HG03159 (cell line): Measurements from ENCODE around the gene MUCL3.
"Not testable (repeated sequence)": the region's sequence is repeated elsewhere in the genome, so short reads cannot be mapped to it uniquely, and the experiment has no call there.

Experiments used
- ATAC-seq: cut with Tn5 transposase; IDR thresholded peaks from one replicate; pipeline ENCODE4 v1.9.1; 2021; ENCODE audit warnings: mild to moderate bottlenecking, moderate library complexity; ENCODE audit not compliant: unreplicated experiment

MUCL3 gene

DNA sequence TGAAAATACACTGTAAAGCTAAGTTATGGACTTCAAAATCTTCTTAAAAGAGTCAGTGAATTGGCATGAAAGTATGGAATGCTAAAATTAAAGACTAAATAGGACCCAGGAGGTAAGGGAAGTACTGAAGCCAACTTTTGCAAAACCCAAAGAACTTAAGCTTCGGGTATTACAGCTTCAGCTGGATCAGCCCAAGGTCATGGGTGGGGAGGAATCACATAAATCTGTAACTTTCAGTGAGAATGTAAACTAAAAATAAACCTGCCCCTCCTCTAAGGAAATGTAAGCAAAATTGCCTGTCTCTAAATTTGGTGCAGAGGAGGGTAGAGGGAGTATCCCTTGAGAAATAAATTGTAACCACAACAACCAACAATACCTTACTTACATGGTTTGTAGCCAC is 38.4 kb downstream of the MUCL3 start:
- ATAC-seq: no peak

DNA sequence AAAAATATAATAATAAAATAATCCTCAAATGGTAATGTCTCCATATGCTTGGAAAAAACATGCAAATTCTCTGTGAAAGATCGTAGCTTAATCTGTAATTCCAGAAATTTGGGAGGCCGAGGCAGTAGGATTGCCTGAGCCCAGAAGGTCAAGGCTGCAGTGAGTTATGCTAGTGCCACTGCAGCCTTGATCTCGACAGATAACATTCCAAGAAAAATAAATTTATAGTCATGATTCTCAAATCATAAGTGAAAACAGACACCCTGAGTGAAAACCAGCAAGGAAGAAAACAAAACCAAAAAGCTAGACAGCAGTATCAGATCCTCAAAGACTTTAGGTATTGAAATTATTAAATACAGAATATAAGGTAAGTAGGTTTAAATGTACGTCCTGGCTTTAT is 38.9 kb downstream of the MUCL3 start:
- ATAC-seq: no peak

DNA sequence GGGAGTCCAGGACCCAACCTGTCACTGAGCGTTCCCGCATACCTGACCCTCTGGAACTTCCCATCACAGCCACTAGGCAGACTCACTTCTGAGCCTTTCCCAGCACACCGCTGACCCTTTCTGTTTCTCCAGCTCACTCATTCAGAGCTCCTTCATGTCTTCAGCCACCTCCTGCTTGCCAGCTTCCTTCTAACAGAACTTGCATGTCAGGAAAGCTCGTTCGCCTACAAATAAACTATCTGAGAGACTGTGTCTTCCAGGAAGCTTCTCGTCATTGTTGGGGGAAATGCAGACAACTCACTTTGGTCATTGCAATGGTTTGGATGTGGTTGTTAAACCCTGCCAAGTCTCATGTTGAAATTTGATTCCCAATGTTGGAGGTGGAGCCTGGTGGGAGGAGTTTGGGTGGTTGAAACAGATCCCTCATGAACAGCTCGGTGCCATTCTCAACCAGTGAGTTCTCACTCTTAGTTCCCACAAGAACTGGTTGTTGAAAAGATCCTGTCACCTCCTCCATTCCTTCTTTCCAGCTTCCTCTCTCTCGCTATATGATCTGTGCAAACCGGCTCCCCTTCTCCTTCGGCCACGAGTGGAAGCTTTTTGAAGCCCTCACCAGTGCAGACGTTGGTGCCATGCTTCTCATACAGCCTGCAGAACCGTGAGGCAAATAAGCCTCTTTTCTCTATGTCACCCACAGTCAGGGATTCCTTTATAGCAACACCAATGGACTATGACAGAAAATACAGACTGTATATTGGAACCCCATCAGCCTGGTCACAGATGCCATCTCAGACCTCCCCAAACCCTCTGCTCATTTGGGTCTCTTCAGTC is 41.4 kb downstream of the MUCL3 start:
- no peak for ATAC-seq

DNA sequence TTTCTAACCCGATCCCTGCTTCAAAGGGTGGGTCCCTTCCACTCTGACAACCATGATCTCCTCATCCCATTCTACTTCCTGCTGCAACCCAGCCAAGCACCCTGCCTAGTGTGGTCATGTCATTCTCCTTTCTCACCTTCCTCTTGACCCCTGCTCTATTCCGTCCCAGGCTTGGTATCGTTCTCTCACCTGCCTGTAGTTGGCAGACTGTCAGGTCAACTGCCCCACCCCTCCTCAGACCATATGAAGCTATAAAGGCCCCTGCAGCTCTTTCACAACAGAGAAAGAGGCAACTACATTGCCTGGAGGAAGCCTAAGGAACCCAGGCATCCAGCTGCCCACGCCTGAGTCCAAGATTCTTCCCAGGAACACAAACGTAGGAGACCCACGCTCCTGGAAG is 42.7 kb downstream of the MUCL3 start, which contains the start of gene MUC21:
TSS of gene MUC21 (plus strand) at position 280 of the 400 bp plus-strand sequence. CDS start 241 bp downstream, outside the sequence.
- no peak for ATAC-seq

DNA sequence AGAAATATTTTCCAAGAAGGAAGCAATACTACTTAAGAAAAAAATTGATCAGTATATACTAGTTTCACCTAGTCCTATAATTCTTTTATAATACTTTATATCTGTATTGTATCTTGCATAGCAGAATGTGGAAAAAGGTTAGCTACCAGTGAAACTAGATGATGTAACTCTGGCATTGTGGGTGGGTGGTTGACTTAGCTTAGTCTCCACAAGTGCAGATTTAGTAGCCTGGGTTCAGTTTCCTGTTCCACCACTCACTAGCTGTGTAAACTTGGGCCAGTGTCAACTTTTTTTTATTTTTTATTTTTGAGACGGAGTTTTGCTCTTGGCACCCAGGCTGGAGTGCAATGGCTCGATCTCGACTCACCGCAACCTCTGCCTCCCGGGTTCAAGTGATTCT is 44.7 kb downstream of the MUCL3 start:
- no peak for ATAC-seq

DNA sequence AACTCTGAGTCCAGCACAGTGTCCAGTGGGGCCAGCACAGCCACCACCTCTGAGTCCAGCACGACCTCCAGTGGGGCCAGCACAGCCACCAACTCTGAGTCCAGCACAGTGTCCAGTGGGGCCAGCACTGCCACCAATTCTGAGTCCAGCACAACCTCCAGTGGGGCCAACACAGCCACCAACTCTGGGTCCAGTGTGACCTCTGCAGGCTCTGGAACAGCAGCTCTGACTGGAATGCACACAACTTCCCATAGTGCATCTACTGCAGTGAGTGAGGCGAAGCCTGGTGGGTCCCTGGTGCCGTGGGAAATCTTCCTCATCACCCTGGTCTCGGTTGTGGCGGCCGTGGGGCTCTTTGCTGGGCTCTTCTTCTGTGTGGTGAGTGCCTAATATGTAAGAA is 46.5 kb downstream of the MUCL3 start:
- ATAC-seq: no peak

DNA sequence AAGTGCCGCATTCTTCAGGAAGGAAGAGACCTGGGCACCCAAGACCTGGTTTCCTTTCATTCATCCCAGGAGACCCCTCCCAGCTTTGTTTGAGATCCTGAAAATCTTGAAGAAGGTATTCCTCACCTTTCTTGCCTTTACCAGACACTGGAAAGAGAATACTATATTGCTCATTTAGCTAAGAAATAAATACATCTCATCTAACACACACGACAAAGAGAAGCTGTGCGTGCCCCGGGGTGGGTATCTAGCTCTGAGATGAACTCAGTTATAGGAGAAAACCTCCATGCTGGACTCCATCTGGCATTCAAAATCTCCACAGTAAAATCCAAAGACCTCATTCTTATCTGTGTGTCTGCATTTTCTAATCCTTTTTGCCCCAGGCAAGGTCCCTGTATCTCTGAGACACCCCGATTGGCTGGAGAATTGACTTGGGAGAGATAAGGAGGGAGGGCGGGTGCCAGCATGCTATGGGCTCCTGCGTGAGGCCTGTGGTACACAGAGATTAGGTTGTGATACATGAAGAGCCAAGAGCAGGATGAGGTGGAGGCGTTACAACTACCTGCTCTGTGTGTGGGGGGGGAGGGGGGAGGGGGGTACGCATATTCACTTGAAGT is 47.5 kb downstream of the MUCL3 start:
- ATAC-seq: no peak

DNA sequence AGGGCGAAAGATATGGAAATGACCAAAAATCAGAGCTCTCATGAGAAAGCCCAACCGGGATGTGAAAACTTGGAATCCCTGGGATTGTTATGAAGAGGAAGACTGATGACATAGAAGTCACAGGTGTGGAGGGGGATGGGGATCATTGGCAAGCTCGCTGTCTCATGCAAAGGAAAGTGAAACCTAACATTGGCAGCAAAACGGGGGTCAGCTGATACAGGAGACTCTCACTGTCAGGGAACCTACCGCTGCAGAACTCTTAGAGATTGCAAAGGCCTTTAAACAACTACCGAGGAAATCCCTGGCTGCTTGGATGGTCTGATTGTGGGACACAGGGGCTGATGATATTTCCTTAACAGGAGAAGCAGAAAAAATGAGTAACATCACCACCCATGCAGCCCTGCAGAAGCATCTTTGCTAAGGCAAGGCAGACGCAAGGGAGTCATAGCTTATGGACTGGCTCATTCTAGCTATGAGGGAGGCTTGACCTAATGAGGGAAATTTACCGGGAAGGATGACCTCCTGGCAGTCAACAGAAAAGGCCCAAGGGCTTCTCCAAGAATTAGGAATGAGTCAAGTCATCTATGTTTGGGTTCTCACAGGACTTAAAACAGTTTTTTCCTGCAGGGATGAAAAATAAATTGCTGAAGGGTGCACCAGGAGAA is 49.8 kb downstream of the MUCL3 start:
- no peak for ATAC-seq

DNA sequence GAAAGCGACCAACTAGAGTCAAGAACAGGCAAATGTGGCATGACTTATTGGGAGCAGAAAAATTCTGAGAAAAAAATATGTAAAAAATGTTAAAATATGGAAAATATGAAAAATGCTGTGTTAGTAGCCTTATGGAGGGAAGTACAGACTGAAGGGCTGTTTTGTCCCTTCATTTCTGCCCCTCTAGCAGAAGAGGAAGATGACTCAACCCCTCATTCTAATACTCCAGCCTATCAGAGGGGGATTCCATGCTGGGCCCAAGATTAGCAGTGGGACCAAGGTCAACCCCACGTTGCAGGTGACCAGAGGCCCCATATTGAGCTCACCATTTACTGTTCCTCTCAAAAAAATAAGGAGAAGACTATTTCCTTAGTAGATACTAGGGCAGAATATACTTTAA is 51.1 kb downstream of the MUCL3 start:
- no peak for ATAC-seq

DNA sequence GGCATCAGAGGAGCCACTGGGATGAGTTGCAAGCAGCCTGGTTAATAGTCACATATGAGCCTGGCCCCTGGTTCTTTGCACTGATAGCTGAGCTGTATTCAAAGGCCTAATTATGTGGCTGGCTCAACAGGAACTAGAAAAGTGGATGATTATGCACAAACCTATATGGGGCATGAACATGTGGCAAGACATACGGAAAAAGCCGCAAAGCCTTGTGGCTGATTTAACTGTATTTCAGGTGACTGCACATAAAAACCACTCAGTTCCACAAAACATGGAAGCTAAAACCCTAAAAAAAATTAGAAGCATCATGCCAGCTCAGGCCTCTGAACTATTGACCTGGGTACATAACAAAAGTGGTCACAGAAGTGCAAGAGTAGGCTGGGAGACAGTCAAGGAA is 56.5 kb downstream of the MUCL3 start:
- no peak for ATAC-seq

DNA sequence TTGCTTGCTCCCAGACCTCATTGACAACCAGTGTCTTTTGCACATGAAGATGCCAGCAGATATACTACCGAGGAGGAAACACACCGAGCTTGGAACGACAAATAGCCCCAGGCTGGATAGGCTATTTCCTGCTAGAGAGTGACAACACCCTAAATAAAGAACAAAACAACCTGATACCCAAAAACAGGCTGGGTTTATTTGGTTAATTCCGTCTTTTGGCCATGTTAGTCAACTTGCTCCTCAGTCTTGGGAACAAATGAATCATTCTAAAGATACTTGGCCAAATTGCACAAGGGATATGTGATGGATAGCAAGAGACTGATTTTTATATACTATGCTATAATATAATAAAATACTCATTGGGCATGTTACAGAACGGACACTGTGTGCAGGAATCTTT is 58.0 kb downstream of the MUCL3 start:
- ATAC-seq: no peak

DNA sequence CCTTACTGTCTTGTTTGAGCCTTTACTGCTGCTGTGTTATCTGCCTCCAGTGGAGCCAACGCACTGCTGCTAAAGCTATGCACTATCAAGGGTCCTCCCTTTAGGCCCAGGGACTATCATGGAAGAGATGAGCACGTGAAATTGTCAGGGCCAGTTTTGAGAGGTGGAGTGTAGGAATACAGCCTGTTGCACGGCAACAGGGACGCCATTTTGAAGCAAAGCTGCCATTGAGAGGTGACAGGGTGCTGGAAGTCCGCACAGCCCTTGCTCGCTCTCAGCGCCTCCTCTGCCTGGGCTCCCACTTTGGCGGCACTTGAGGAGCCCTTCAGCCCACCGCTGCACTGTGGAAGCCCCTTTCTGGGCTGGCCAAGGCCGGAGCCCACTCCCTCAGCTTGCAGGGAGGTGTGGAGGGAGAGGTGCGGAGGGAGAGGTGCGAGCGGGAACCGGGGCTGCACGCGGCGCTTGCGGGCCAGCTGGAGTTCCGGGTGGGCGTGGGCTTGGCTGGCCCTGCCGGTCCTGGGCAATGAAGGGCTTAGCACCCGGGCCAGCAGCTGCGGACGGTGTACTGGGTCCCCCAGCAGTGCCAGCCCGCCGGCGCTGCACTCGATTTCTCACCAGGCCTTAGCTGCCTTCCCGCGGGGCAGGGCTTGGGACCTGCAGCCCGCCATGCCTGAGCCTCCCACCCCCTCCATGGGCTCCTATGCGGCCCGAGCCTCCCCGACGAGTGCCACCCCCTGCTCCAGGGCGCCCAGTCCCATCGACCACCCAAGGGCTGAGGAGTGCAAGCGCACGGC is 59.5 kb downstream of the MUCL3 start:
- ATAC-seq: not testable (repeated sequence)

DNA sequence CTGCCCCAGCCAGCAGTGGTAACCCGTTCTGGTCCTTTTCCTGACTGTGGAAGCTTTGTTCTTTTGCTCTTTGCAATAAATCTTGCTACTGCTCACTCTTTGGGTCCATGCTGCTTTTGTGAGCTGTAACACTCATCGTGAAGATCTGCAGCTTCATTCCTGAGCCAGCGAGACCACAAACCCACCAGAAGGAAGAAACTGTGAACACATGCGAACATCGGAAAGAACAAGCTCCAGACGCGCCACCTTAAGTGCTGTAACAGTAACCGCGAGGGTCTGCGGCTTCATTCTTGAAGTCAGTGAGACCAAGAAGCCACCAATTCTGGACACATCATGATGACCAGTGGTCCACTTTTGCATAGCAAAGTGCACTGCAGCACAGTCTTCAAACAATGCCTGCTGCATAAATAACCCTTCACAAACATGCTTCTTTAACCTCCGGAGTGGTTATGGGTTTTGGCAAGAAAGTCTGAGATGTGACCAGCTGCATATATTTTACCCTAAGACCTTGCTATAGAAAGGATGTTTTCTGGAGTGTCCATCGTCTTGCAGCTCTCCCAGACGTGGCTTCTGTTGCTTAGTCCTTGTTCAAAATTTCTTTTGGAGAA is 60.6 kb downstream of the MUCL3 start:
- ATAC-seq: no peak

DNA sequence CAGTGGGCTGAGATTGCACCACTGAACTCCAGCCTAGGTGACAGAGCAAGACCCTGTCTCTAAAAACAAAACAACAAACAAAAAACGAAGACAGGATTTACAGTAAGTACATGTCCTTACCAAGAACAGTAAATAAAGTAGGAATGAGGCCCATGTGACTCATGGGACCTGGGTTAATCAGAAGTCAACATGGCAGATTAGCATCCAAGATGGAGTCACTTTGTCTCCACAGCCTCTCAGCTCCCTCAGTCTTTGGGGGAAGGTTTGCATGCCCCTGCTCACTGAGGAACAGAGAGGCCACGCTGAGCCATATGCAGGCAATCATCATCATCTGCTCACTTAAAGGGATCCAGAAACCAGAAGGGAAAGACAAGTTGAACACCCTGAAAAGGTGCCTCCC is 61.7 kb downstream of the MUCL3 start:
- no peak for ATAC-seq
